ENCODE data around the gene MYO7A. TPM values are rescaled to one million over a fixed set of nuclear protein-coding genes. Genes with fewer than 3 reads are reported as not detected.

The MYO7A gene
- total RNA-seq, 1 experiment from 2014 or later: 2.5 TPM

DNA sequence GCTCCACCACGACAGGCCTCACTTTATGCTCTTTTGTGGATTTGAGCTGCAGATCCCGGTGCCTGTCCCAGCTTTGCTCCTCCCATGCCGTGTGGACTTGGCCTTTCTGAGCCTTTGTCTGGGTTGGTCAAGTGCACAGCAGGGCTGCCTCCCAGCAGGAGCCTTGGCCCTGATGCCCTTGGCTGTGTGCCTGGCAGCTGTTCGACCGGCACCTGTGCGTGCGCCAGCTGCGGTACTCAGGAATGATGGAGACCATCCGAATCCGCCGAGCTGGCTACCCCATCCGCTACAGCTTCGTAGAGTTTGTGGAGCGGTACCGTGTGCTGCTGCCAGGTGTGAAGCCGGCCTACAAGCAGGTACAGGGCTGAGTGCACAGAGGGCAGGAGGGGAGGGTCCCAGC lies 46.5 kb downstream of the MYO7A start:
- DNase-seq (ENCODE audit: low spot score) (no peak), ATAC-seq (no peak)
- POLR2A ChIA-PET: interaction anchor here (0.9 to 1.4 kb wide), 2 partner anchors 27 to 45 kb away, joined by 3 read pairs; no protein-coding TSS in a partner anchor
- H3K9me3 Mint-ChIP-seq: peaks cover 4% of the 10 kb centered on the region
- no peak overlapping the region for H3K4me3 Mint-ChIP-seq
- H3K27me3 Mint-ChIP-seq (ENCODE audit: low read depth): peaks cover 8% of the 10 kb centered on the region; the same call in 1 of the 2 replicates
- TF ChIP-seq, protein P1, sequence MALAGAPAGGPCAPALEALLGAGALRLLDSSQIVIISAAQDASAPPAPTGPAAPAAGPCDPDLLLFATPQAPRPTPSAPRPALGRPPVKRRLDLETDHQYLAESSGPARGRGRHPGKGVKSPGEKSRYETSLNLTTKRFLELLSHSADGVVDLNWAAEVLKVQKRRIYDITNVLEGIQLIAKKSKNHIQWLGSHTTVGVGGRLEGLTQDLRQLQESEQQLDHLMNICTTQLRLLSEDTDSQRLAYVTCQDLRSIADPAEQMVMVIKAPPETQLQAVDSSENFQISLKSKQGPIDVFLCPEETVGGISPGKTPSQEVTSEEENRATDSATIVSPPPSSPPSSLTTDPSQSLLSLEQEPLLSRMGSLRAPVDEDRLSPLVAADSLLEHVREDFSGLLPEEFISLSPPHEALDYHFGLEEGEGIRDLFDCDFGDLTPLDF (CRISPR knock-in tag; IDR thresholded peaks at IDR 0.05): no peak
- TF ChIP-seq, protein P2, sequence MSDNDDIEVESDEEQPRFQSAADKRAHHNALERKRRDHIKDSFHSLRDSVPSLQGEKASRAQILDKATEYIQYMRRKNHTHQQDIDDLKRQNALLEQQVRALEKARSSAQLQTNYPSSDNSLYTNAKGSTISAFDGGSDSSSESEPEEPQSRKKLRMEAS (CRISPR knock-in tag; IDR thresholded peaks at IDR 0.05): peak; percentile 62; the same call in 1 of the 2 replicates
- H3K36me3 Mint-ChIP-seq: no peaks in the 10 kb centered on the region; the same call in 1 of the 2 replicates
- H3K4me1 Mint-ChIP-seq: peaks cover 67% of the 10 kb centered on the region
- CTCF ChIA-PET: interaction anchor here (1.0 to 10.1 kb wide), 12 partner anchors 13 to 127 kb away, joined by 3 to 121 read pairs (median 4); partner anchors contain the start of gene MYO7A
- no peak overlapping the region; the same call in 1 of the 2 replicates for H3K27ac Mint-ChIP-seq

GRCh38 chr11:77175021-77175842 lies 47.2 kb downstream of the MYO7A start:
- peaks cover 62% of the 10 kb centered on the region for H3K4me1 Mint-ChIP-seq
- no peak overlapping the region for H3K4me3 Mint-ChIP-seq
- ChIA-PET POLR2A (interaction anchor here (1.0 to 1.4 kb wide), 3 partner anchors 27 to 48 kb away, joined by 3 to 5 read pairs (median 3); no protein-coding TSS in a partner anchor), CTCF (interaction anchor here (0.7 to 10.1 kb wide), 26 partner anchors 12 to 453 kb away, joined by 3 to 121 read pairs (median 5); partner anchors contain the start of gene MYO7A)
- no peak for DNase-seq (ENCODE audit: low spot score)
- no peaks in the 10 kb centered on the region; the same call in 1 of the 2 replicates for H3K36me3 Mint-ChIP-seq
- H3K9me3 Mint-ChIP-seq: peaks cover 4% of the 10 kb centered on the region
- H3K27me3 Mint-ChIP-seq (ENCODE audit: low read depth): peaks cover 8% of the 10 kb centered on the region; the same call in 1 of the 2 replicates
- TF ChIP-seq, protein P3, sequence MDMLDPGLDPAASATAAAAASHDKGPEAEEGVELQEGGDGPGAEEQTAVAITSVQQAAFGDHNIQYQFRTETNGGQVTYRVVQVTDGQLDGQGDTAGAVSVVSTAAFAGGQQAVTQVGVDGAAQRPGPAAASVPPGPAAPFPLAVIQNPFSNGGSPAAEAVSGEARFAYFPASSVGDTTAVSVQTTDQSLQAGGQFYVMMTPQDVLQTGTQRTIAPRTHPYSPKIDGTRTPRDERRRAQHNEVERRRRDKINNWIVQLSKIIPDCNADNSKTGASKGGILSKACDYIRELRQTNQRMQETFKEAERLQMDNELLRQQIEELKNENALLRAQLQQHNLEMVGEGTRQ (CRISPR knock-in tag; IDR thresholded peaks at IDR 0.05): no peak
- TF ChIP-seq, protein P2 (CRISPR knock-in tag; IDR thresholded peaks at IDR 0.05): 0 out of 2 replicates have a peak, but pooled peaks have one; percentile 36
- peak overlapping the region; percentile 88 for H3K27ac Mint-ChIP-seq
- ATAC-seq: 0 out of 2 replicates have a peak, but pooled peaks have one; percentile 1

DNA sequence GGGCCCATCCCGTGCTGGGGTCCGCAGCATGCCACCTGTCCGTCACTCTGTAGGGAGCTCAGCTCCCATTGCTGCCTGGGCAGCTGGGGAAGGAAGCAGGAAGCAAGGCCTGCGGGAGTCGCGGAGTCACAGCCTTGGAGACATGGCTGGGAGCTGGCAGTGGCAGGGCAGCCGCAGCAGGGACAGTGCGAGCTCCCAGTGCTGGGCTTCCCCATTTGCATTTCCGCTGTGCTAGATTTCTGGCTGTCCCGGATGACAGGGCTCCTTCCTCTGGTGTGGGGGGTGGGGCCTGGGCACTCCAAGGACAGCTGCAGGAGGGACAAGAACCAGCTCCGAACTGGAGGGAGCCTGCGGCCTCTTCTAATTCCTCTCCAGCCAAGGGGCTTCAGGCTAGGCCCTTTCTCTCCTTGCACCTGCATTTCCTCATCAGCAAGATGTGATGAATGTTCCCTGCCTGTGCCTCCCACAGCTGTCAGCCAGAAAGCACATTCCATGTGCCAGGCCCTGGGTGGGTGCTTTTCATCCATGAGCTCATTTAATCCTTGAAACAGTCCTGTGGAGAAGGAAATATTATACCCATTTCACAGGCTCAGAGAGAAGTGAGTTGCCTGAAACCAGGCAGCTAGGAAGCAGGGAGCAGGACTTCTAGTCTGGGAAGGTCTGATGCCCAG lies 48.0 kb downstream of the MYO7A start:
- ChIA-PET CTCF (interaction anchor here (0.7 to 10.1 kb wide), 18 partner anchors 12 to 454 kb away, joined by 3 to 121 read pairs (median 6); partner anchors contain the start of genes CAPN5 and MYO7A), POLR2A (interaction anchor here (0.6 to 1.2 kb wide), 3 partner anchors 28 to 57 kb away, joined by 3 to 5 read pairs (median 4); no protein-coding TSS in a partner anchor)
- peak; percentile 76 for ATAC-seq
- Mint-ChIP-seq H3K9me3 (peaks cover 4% of the 10 kb centered on the region), H3K36me3 (no peaks in the 10 kb centered on the region; the same call in 1 of the 2 replicates), H3K4me1 (peaks cover 54% of the 10 kb centered on the region), H3K27me3 (ENCODE audit: low read depth) (peaks cover 8% of the 10 kb centered on the region; the same call in 1 of the 2 replicates), H3K27ac (peak overlapping the region; percentile 88), H3K4me3 (no peak overlapping the region)
- TF ChIP-seq RORB (CRISPR knock-in tag; IDR thresholded peaks at IDR 0.05) (no peak), ZNF396 (CRISPR knock-in tag; IDR thresholded peaks at IDR 0.05; ENCODE audit: borderline replicate concordance) (no peak), NR1H2 (CRISPR knock-in tag; IDR thresholded peaks at IDR 0.05) (no peak), ZNF138 (CRISPR knock-in tag; conservative IDR thresholded peaks at IDR 0.05) (peak; percentile 87), ETV6 (CRISPR knock-in tag; IDR thresholded peaks at IDR 0.05) (peak; percentile 96; the same call in 1 of the 2 replicates), ATF1 (CRISPR knock-in tag; IDR thresholded peaks at IDR 0.05) (no peak), TP53 (CRISPR knock-in tag; IDR thresholded peaks at IDR 0.05) (0 out of 2 replicates have a peak, but pooled peaks have one; percentile 38), ZNF281 (CRISPR knock-in tag; IDR thresholded peaks at IDR 0.05) (0 out of 2 replicates have a peak, but pooled peaks have one; percentile 16), SP1 (CRISPR knock-in tag; conservative IDR thresholded peaks at IDR 0.05) (0 out of 2 replicates have a peak, but pooled peaks have one; percentile 36), ZNF423 (CRISPR knock-in tag; IDR thresholded peaks at IDR 0.05) (peak; percentile 97), ZNF232 (CRISPR knock-in tag; IDR thresholded peaks at IDR 0.05) (no peak)
- peak; percentile 66 for DNase-seq (ENCODE audit: low spot score)
